Colonic mucosa (tissue), 4 donors: ENCODE data around the gene CD79A. TPM values are rescaled to one million over a fixed set of nuclear protein-coding genes. Genes with fewer than 3 reads are reported as not detected.

Experiments
- DNase-seq: peaks from one replicate; pipeline ENCODE4 v3.0.0-alpha.2; 2020
- H3K27ac ChIP-seq: fragments of 200-600 bp; one replicate; pipeline ENCODE4 v1.8.0; 2021
- H3K27me3 ChIP-seq: fragments of 200-600 bp; one replicate; pipeline ENCODE4 v1.8.0; 2021
- H3K36me3 ChIP-seq: fragments of 200-600 bp; one replicate; pipeline ENCODE4 v1.8.0; 2021
- H3K4me1 ChIP-seq: fragments of 200-600 bp; one replicate; pipeline ENCODE4 v1.8.0; 2021; ENCODE audit warnings: mild to moderate bottlenecking
- H3K4me3 ChIP-seq: fragments of 200-600 bp; one replicate; pipeline ENCODE4 v1.8.0; 2021
- H3K9ac ChIP-seq, 2 donors: one replicate each; pipeline ENCODE4 v1.7.0; 2013; ENCODE audit warnings: control low read depth in 2 of 2, low read depth in 2 of 2, low read length in 2 of 2
- H3K9me3 ChIP-seq: fragments of 200-600 bp; one replicate; pipeline ENCODE4 v1.8.0; 2021
- CTCF ChIP-seq: fragments of 200-600 bp; IDR thresholded peaks from one replicate; pipeline ENCODE4 v1.8.0; 2022; ENCODE audit warnings: antibody characterized with exemption, mild to moderate bottlenecking
- intact Hi-C: fragments of 100-400 bp; cut with DNase I; formaldehyde crosslinking; loops from one replicate; pipeline ENCODE4 v1.14.1; 2022
- total RNA-seq, 2 donors: library from RNA; stranded (reverse); fragmentation: NEBNext Ultra II Directional in 1 of 2; extraction: Animal tissue kit (Norgen Biotek cat#: 25700) in 1 of 2; gene quantifications; one replicate each; pipeline ENCODE4 v1.2.1, GENCODE V29; 2021
- donor health status: healthy.
- donor health status: DM: no; HTN: no; CAD: no.
- donor health status: DM: no; HTN: no; CAD: no.

Gene CD79A
- total RNA-seq, 2 donors from 2014 or later: 3.5 to 3.8 TPM

GRCh38 chr19:41922585-41922984 lies 45.5 kb downstream of the CD79A start:
- Histone ChIP-seq H3K27ac (no peak overlapping the region), H3K4me3 (no peak overlapping the region), H3K27me3 (peaks cover 19% of the 10 kb centered on the region), H3K36me3 (no peaks in the 10 kb centered on the region), H3K9ac (no peak overlapping the region), H3K4me1 (no peaks in the 10 kb centered on the region), H3K9me3 (no peaks in the 10 kb centered on the region)
- no peak for DNase-seq
- intact Hi-C loops: no loop called here
- no peak for TF ChIP-seq CTCF

GRCh38 chr19:41923045-41923788 lies 46.1 kb downstream of the CD79A start:
- H3K27ac ChIP-seq: no peak overlapping the region
- H3K9ac ChIP-seq: no peak overlapping the region
- H3K9me3 ChIP-seq: no peaks in the 10 kb centered on the region
- no peaks in the 10 kb centered on the region for H3K4me1 ChIP-seq
- peaks cover 25% of the 10 kb centered on the region for H3K27me3 ChIP-seq
- no peak overlapping the region for H3K4me3 ChIP-seq
- intact Hi-C loops: no loop called here
- DNase-seq: no peak
- no peak for TF ChIP-seq CTCF
- H3K36me3 ChIP-seq: no peaks in the 10 kb centered on the region

GRCh38 chr19:41924151-41925145 lies 47.4 kb downstream of the CD79A start:
- intact Hi-C loops: no loop called here
- Histone ChIP-seq H3K9me3 (no peaks in the 10 kb centered on the region), H3K36me3 (no peaks in the 10 kb centered on the region), H3K9ac (no peak overlapping the region), H3K4me1 (peaks cover 5% of the 10 kb centered on the region), H3K4me3 (no peak overlapping the region), H3K27me3 (peaks cover 27% of the 10 kb centered on the region), H3K27ac (no peak overlapping the region)
- no peak for DNase-seq
- no peak for TF ChIP-seq CTCF

- H3K9ac ChIP-seq: no peak overlapping the region
- H3K4me1 ChIP-seq: peaks cover 5% of the 10 kb centered on the region
- no peak overlapping the region for H3K4me3 ChIP-seq
- no peaks in the 10 kb centered on the region for H3K9me3 ChIP-seq
- H3K27me3 ChIP-seq: peaks cover 27% of the 10 kb centered on the region
- no peak for TF ChIP-seq CTCF
- H3K27ac ChIP-seq: no peak overlapping the region
- no peaks in the 10 kb centered on the region for H3K36me3 ChIP-seq
- DNase-seq: no peak
- intact Hi-C loops: no loop called here
Observed at GRCh38 chr19:41925208-41926003, 48.3 kb downstream of the CD79A start.
